Breast epithelium (tissue), 3 donors: Measurements from ENCODE around the gene TYMS.

Experiments used
- CTCF ChIP-seq, 3 donors: fragments of 450-650 bp; IDR thresholded peaks; one replicate each; pipeline ENCODE4 v1.5.1; 2016 to 2017; ENCODE audit warnings: antibody characterized with exemption in 3 of 3, mild to moderate bottlenecking in 3 of 3, moderate library complexity in 3 of 3
- POLR2AphosphoS5 ChIP-seq, 3 donors: sonication (generic); formaldehyde crosslinking; IDR thresholded peaks; one replicate each; pipeline ENCODE4 v1.6.1; 2017; ENCODE audit warnings: antibody characterized with exemption in 3 of 3

- TF ChIP-seq CTCF (IDR thresholded peaks at IDR 0.05) (no peak), POLR2AphosphoS5 (IDR thresholded peaks at IDR 0.05) (no peak)
These were observed 49.0 kb downstream of the TYMS start for GRCh38 chr18:706405-706804.
